ENCODE measurements around the gene EN2.

- TF ChIP-seq, protein P1, sequence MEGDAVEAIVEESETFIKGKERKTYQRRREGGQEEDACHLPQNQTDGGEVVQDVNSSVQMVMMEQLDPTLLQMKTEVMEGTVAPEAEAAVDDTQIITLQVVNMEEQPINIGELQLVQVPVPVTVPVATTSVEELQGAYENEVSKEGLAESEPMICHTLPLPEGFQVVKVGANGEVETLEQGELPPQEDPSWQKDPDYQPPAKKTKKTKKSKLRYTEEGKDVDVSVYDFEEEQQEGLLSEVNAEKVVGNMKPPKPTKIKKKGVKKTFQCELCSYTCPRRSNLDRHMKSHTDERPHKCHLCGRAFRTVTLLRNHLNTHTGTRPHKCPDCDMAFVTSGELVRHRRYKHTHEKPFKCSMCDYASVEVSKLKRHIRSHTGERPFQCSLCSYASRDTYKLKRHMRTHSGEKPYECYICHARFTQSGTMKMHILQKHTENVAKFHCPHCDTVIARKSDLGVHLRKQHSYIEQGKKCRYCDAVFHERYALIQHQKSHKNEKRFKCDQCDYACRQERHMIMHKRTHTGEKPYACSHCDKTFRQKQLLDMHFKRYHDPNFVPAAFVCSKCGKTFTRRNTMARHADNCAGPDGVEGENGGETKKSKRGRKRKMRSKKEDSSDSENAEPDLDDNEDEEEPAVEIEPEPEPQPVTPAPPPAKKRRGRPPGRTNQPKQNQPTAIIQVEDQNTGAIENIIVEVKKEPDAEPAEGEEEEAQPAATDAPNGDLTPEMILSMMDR (IDR thresholded peaks at IDR 0.05), result no peak
- no peak for TF ChIP-seq EZH2 (IDR thresholded peaks at IDR 0.05; ENCODE audit: borderline replicate concordance, insufficient read depth, low read depth, low read length, poor library complexity, severe bottlenecking)
These were observed 6.3 kb downstream of the EN2 start for GRCh38 chr7:155464183-155464582.
